Stomach (tissue), 4 donors: Measurements from ENCODE around the gene DNM3.

Experiments used
- POLR2A ChIP-seq, 4 donors: fragments of 450-650 bp; IDR thresholded peaks; one replicate each; pipeline ENCODE4 v1.6.1; 2016; ENCODE audit warnings: antibody characterized with exemption in 4 of 4, control low read depth in 2 of 4, mild to moderate bottlenecking in 1 of 4, moderate library complexity in 1 of 4
- POLR2AphosphoS5 ChIP-seq, 3 donors: sonication (generic); formaldehyde crosslinking; IDR thresholded peaks; one replicate each; pipeline ENCODE4 v1.6.1; 2016; ENCODE audit warnings: antibody characterized with exemption in 3 of 3
- TF ChIP-seq, protein P1 (sequence below), 7 experiments: fragments of 450-650 bp in 4 of 7; fragments of 200-600 bp in 3 of 7; sonication (generic) in 3 of 7; IDR thresholded peaks; one replicate each; pipeline ENCODE4 v1.5.1; 2016 to 2019; ENCODE audit warnings: antibody characterized with exemption in 7 of 7, control low read depth in 2 of 7, mild to moderate bottlenecking in 1 of 7

DNA sequence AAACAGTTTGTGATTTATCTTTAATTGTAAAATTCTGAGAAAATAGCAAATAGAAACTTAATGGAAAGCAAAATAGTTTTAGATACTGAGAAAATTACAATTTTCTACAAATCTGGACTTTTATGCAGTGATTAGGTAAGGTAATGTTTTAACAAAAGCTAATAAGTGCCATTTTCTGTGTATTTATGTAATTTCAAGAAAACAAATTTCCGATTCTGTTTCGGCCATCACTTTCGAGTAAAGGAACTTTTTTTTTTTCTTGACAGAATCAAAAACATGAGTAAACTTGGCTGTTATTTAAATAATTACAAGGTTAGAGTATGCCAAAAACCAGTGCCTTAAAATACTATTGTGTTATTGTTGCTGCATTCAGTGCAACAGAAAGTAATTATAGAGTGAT, 298.8 kb downstream of the DNM3 start:
- TF ChIP-seq POLR2AphosphoS5 (IDR thresholded peaks at IDR 0.05) (no peak), POLR2A (IDR thresholded peaks at IDR 0.05) (no peak)
- TF ChIP-seq, protein P1, sequence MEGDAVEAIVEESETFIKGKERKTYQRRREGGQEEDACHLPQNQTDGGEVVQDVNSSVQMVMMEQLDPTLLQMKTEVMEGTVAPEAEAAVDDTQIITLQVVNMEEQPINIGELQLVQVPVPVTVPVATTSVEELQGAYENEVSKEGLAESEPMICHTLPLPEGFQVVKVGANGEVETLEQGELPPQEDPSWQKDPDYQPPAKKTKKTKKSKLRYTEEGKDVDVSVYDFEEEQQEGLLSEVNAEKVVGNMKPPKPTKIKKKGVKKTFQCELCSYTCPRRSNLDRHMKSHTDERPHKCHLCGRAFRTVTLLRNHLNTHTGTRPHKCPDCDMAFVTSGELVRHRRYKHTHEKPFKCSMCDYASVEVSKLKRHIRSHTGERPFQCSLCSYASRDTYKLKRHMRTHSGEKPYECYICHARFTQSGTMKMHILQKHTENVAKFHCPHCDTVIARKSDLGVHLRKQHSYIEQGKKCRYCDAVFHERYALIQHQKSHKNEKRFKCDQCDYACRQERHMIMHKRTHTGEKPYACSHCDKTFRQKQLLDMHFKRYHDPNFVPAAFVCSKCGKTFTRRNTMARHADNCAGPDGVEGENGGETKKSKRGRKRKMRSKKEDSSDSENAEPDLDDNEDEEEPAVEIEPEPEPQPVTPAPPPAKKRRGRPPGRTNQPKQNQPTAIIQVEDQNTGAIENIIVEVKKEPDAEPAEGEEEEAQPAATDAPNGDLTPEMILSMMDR (IDR thresholded peaks at IDR 0.05), result no peak
